NAMALWA (cell line): Measurements from ENCODE around the gene GAS2L1.
A peak's percentile ranks its signal among the peaks of the same experiment; 100 is the strongest.

Source experiments
- DNase-seq: peaks from one replicate; pipeline ENCODE4 v3.0.0-alpha.2; 2015; ENCODE audit warnings: low spot score

The GAS2L1 gene

GRCh38 chr22:29309332-29310064 lies 3.0 kb downstream of the GAS2L1 start:
- no peak for DNase-seq

GRCh38 chr22:29310065-29310862 lies 3.8 kb downstream of the GAS2L1 start:
- no peak for DNase-seq

DNA sequence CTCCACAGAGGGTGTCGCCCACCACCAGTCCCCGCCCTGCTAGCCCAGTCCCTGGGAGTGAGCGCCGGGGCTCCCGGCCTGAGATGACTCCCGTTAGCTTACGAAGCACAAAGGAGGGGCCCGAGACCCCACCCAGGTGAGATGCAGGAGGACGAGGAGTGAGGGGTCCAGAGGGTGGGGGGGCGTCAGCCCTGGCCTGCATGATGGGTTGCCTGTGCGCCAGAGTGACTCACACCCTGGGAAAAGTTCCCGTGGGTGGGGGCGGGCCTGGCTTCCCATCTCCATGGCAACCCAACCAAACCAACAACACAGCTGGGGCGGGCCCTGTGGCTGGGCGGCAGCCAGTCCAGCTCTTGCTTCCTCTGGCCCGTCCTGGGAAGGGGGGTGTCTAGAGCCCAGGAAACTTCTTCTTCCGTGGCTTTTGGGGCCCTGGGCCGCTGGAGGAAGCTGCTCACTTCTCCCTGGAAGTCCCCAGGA lies 4.5 kb downstream of the GAS2L1 start:
- peak; percentile 61 for DNase-seq

- DNase-seq = no peak
Observed at GRCh38 chr22:29311464-29312217, 5.2 kb downstream of the GAS2L1 start.

DNA sequence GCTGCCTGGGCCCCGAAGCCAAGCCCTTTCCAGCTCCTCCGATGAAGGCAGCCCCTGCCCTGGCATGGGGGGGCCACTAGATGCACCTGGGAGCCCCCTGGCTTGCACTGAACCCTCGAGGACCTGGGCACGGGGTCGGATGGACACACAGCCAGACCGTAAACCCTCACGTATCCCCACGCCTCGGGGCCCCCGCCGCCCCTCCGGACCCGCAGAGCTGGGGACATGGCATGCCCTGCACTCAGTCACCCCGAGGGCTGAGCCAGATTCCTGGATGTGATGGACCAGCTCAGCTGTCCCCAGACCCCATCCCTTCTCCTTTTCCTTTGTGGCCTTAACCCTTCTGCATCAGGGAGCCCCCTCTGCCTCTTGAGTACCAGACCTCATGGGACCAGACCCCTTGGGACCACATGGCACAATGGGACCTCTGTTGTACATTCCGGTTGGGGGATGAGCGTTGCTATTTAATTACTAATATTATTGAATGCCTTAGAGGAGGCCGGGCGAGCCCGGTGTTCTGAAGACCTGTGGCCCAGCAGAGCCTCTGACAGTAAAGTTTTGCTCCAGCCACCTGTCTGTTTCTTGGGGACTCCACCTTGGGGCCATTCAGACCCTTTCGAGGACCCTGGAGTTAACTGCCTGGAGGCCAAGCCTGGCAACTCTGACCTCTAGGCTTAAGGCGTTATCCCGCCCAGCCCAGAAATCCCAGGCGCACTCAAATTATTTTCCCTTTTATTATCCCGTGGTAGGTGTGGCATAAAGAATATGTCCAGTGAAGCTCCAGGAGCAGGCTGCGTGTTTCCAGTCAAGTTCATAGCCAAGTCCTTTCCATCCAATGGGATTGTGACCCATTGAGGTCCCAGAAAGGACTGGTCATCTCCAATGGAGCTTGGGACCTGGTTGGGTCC lies 6.0 kb downstream of the GAS2L1 start:
- DNase-seq = no peak

DNA sequence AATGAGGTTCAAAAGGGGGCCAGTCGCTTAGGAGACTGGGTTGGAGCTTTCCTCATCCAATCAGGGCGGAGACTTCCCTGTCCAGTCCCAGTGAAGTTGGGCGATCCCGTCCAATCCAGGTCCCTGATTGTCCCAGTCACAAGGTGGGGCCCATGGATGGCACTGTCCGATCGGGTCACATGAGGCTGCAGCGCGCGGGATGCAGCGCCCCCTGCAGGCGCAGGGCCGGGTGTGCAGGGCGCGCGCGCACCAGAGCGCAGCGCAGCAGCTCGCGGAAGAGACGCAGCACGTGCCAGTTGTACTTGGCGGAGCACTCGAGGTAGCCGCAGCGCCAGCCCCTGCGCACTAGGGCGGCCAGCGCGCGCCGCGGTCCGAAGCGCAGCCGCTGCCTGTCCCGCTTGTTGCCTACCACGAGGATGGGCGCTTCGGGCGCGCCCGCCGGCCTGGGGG lies 6.7 kb downstream of the GAS2L1 start:
- DNase-seq = no peak

GRCh38 chr22:29313576-29314466 lies 7.4 kb downstream of the GAS2L1 start:
- peak; percentile 38 for DNase-seq

DNA sequence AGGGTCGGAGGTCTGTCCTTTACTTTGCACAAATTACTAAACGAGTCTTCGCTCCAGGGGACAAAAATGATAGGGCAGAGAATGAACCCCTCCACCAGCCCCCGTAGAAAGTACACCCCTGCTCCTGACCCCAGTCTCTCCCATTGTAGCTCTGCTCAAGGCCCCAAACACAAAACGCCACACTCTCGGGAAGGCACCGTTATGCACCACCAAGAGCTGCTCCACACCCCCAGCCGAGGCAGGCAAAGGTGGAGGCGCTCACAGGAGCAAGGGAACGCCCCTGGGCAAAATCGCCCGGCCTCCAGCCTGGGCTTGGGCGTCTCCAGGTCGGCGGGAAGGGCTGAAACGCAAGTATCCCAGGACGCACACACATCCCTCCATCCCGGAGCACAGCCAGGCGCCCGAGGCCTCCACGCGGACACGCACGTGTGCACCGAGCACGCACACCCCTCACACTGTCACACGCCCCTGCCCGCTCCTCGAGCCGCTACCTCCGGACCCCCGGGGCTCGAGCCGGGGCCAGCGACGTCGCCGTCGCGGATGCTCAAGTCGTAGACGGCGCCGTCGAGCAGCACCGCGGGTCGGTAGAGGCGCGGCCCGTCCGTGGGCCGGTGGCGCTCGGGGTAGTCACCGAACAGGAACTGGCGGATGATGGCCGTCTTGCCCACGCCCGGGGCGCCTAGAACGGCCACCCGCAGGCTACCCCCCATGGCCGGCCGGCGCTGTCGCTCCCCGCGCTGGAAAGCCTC lies 8.3 kb downstream of the GAS2L1 start:
- DNase-seq = no peak

DNA sequence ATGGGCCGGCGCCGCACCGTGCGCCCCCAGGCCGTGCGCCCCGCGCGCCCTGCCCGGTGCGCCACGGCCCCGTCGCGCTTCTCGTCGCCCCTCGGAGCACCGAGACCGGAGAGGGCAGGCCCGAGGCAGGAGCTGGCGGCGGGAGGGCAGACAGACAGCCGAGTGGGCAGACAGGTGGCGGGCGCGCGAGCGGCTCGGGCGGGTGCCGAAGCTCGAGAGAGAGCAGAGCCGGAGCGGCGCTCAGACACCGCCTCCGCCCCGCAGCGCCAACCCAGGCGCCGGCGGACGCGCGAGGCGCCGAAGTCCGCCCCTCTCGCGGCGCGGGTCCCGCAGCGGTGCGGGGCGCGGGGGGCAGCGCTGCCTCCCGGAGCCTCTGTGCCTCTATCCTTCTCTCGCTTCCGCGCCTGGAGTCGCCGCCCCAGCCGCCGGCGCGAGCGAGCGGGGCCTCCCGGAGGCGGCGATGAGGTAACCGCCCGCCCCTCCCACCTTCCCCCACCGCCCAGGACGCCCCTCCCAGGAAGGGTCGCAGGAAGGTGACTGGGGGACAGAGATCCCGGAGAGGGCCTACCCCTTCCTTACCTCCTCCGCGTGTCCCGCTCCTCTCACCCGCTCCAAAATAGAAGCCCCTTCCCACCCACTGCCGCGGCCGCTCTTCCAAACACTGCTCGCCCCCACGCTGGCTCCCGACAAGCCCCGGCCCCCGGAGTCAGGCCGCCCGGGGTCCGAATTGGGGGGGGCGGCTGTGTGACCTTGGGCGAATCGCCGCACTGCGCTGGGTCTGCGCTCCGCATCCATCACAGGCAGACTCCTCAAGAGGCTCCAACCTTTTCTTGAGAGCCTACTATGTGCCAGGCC lies 9.1 kb downstream of the GAS2L1 start, which contains the start of gene RASL10A:
Gene RASL10A (minus strand): TSS at position 412 of the 855 bp plus-strand sequence. CDS start 451 bp downstream, outside the sequence.
- DNase-seq = no peak

DNA sequence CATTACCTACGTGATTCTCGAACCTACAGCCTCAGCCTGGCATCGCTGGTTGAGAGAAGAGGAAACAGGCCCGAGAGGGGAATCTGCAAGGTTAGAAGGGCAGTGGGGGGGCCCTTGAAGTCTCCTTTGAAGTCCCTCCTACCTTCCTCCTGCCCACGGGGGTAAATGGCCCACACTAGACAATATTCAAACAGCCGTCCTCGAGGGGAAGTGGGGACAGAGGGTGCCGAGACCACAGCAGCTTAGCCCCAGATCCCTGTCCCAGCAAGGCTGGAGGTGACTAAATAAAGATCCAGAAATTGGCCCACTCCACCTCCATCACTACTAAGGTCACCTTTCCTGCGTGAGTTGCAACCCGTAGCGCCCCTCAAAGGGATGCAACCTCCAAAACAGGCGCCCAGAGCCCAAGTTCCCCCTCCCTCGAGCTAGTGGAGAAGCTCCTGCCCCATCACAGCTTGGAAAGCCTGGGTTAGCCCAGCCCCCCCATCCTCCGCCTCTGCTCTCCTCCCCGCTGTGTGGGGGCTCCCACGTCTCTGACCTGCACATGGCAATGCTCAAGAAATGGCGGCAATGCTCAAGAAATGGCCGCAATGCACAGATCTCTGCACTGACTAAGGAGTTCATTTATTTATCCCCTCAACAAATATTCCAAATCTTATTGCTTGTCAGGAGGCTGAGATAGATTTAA lies 9.8 kb downstream of the GAS2L1 start:
- DNase-seq = no peak

DNA sequence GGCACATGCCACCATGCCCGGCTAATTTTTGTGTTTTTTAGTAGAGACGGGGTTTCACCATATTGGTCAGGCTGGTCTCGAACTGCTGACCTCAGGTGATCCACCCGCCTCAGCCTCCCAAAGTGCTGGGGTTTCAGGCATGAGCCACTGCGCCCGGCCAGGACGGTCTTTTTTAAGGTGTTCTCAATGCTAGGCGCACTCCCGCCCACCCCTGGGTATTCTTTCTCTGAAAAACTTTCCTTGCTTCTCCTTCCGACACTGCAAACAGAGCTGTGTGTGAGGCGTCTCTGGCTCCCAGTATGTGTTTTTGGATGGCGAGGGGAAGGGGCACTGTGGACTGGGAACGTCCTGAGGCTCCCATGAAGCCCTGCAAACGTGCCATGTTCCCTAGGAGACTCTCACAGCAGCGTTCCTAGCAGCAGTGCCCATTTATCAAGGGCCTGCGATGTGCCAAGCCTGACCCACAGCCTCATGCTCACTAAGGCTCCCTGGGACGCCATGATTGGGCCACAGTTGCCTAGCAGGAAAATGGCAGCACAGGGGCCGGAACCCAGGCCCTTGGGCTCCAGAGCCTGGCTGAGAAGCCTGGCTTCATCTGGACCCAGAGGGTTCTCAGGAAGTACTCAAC lies 11.5 kb downstream of the GAS2L1 start:
- DNase-seq = no peak

- no peak for DNase-seq
Observed at GRCh38 chr22:29319072-29319471, 12.6 kb downstream of the GAS2L1 start.

DNA sequence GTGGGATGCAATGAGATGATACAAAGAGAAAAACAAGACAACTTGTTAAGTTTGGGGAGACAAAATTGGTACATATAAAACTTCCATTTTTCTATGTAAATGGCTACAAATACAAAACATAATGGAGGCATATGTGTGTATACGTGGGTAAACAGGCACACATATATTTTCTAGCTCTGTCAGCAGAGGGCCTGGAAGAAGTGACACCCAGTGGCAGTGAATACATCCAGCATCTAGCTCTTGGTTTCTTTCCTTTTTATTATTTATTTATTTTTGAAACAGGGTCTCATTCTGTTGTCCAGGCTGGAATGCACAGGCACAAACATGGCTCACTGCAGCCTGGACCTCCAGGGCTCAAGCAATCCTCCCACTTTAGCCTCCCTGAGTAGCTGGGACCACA lies 14.1 kb downstream of the GAS2L1 start:
- peak; percentile 65 for DNase-seq

- DNase-seq = no peak
Observed at GRCh38 chr22:29323641-29324040, 17.2 kb downstream of the GAS2L1 start.

DNA sequence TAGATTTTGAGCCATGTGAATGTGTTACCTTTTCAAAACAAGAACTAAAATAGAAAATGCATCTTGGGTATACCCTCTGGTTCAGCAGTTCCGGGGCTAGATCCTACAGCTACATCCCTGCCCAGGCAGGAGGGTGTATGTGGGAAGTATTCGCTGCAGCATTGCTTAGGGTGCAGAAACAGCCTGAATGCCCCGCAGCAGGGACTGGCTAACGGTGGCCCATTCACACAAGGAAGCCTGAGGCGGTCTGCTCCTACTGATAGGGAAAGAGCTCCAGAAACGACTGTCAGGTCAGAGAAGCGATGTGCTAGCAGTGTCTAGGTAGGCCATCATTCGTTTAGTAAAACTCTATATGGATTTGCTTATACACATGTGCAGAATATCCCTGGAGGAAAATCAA lies 18.9 kb downstream of the GAS2L1 start:
- no peak for DNase-seq

DNA sequence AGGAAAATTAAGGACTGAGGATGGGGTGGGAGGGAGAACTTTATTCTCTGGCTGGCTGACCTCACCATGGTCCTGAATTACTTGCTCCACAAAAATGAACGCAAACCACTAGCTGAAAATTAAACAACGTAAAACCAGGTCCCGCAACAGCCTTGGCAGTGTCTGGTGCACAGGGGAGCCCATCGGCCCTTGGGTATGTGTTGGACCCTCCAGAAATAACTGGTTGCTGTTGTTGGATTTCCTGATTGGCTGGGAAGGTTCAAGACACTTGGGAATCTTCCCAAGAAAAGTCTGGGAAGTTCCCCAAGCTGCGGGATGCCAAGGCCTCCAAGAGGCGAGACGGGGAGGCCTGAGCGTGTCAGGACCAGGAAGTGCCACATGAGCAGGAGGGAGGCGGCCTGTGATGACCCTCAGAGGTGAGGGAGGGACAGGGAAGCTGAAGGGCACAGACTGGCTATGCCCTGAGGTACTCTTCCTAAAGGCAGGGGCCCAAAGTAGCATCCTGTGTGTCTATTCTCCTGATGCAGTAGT lies 19.4 kb downstream of the GAS2L1 start:
- DNase-seq = no peak

- no peak for DNase-seq
Observed at GRCh38 chr22:29326481-29326880, 20.0 kb downstream of the GAS2L1 start.
